ENCODE results near the gene SPRY1.

SPRY1 gene

GRCh38 chr4:123379392-123379791 lies 17.2 kb upstream of the SPRY1 start:
- DNase-seq (ENCODE audit: low spot score) = no peak

DNA sequence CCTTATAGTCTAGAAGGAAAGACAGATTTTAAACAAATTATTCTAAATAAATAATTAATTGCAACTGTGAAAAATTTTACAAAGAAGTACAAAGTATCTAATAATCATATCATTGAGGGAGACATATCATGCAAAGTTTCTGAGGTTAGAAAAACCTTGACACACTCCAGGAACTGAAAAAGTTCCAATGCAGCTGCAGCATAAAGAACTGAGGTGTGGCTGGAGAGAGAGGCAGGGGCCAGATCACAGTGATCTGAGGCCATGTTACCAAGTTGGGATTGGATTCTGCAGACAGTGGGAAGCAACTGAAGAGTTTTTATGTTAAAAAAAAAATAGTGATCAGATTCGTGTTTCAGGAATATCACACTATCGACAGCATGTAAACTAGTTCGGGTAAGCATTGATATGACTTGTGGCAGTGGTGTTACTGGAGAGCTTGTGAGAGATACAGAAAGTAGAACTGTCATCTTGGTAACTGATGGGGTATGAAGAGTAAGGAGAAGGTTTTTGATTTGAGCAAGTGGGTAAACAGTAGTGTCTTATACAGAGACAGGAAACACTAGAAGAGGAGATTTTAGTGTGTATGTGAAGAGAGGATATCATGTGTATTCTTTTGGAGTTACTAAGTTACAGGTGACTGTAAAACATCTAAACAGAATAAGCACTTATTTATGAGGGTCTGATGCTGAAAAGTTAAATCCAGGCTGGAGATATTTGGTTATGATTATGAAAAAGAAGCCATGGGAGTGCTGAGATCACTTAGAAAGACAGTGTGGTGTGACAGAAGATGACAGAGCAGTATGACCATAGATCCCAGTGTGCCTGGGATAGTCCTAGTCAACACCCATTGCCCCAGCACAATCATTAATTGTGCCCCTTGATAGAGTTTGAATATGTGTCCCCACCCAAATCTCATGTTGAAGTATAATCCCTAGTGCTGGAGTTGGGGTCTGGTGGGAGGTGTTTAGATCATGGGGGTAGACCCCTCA lies 15.6 kb upstream of the SPRY1 start:
- DNase-seq (ENCODE audit: low spot score) = no peak

GRCh38 chr4:123381996-123382395 lies 14.6 kb upstream of the SPRY1 start:
- DNase-seq (ENCODE audit: low spot score) = peak; percentile 10

GRCh38 chr4:123383566-123383965 lies 13.0 kb upstream of the SPRY1 start:
- no peak for DNase-seq (ENCODE audit: low spot score)

GRCh38 chr4:123386609-123387008 lies 10.0 kb upstream of the SPRY1 start:
- DNase-seq (ENCODE audit: low spot score) = no peak

- peak; percentile 24 for DNase-seq (ENCODE audit: low spot score)
These were observed 5.6 kb upstream of the SPRY1 start for GRCh38 chr4:123390846-123391456.

DNA sequence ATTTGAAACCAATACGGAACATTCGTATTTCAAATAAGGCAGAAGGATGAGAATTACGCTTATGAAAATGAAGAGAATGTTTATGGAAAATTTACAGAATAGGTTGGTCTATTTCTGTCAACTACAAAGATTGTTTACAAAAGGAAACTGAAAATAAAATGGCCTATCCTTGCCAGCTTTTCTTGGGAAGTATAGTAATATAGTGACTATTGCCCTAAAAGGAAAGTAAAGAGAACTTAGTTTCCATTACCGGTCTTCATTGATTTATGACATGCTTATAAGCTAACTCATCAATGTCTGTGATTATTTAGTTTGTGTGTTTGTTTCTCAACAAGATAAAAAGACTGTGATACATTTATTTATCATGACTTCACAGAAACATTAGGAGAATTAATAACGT lies 2.9 kb upstream of the SPRY1 start:
- no peak for DNase-seq (ENCODE audit: low spot score)

DNA sequence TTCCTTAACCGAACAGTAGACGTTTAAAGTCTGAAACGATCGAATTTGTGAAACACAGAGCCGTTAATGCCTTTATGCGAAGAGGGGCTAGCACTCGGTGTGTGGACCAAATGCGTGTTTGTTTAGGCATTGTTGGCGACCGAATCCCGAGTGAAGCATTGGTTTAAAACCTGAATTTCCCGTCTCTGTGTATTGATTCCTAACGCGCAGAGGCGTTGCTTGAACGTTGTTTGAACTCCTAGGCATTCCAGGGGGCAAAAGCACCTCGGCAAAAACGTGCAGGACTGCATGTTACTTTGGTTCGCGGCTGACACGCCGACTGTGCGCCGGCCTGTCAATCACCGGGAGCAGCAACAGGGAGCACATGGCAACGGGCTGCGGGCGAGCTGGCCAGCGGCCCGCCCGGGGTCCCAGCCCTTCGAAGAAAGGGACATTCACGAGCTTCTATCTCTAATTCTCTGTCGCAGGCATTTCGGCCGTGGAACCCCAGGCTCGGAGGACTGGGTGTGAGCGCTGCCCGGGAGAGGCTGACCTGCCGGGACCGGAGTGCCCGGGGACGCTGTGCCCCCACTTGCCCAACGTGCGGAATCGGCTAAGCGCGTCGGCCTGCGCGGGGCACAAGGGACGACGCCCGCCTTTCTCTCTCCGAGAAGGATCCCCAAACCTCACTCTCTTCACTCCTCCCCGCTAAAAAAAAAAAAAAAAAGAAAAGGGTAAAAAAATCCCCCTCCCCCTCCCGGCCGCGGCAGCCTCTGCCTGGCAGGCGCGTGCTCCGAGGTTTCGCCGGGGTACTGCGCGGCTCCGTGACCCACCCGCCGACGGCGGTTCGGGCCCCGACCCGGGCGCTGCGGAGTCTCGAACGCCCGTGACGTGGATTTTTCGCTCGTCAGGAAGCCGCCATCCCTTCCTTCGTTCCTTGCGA lies 810 bp downstream of the SPRY1 start:
- peak; percentile 65 for DNase-seq (ENCODE audit: low spot score)

- peak; percentile 60 for DNase-seq (ENCODE audit: low spot score)
These were observed 1.7 kb downstream of the SPRY1 start for GRCh38 chr4:123398066-123398852.

GRCh38 chr4:123398853-123399626 lies 2.4 kb downstream of the SPRY1 start:
- peak; percentile 63 for DNase-seq (ENCODE audit: low spot score)

DNA sequence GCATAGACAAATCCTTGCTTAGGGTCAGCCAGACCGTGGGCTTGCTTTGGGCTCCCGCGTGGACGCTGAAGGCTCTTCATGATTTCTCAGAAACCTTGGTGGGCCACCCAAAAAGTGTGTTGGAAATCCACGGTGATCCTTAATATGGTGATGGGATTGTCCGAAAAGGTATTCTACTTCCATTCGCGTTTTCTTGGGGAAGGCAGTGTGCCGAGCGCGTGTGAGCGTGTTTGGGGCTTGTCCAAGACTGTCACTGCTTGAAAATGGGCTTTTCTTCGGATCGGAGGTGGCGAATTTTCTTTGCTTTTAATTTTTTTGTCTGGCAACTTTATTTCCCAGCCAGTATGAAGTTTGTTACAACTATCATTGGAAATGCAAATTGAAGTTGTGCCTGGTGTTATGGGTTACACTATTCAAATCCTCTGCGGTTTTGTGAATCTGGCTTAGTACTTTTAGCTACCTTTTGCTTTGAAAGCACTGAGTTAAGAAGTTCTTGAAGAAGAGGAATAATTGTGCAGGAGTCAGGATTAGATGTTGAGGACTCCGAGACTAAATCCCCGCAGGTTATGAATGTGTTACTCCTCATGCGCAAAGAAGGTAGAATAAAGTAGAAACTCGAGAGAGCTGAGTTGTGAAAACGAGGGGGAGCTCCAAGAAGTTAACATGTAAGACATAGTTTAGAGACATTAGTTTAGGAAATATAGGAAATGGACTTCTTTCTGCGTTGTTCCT lies 3.2 kb downstream of the SPRY1 start:
- peak; percentile 26 for DNase-seq (ENCODE audit: low spot score)

GRCh38 chr4:123401271-123402120 lies 4.9 kb downstream of the SPRY1 start:
- DNase-seq (ENCODE audit: low spot score) = no peak

DNA sequence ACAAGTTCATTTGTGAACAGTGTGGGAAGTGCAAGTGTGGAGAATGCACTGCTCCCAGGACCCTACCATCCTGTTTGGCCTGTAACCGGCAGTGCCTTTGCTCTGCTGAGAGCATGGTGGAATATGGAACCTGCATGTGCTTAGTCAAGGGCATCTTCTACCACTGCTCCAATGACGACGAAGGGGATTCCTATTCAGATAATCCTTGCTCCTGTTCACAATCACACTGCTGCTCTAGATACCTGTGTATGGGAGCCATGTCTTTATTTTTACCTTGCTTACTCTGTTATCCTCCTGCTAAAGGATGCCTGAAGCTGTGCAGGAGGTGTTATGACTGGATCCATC lies 5.5 kb downstream of the SPRY1 start:
- no peak for DNase-seq (ENCODE audit: low spot score)

- DNase-seq (ENCODE audit: low spot score) = no peak
These were observed 6.5 kb downstream of the SPRY1 start for GRCh38 chr4:123403080-123403604.

GRCh38 chr4:123404533-123404932 lies 7.9 kb downstream of the SPRY1 start:
- DNase-seq (ENCODE audit: low spot score) = no peak

- DNase-seq (ENCODE audit: low spot score) = no peak
These were observed 8.8 kb downstream of the SPRY1 start for GRCh38 chr4:123405267-123405865.

DNA sequence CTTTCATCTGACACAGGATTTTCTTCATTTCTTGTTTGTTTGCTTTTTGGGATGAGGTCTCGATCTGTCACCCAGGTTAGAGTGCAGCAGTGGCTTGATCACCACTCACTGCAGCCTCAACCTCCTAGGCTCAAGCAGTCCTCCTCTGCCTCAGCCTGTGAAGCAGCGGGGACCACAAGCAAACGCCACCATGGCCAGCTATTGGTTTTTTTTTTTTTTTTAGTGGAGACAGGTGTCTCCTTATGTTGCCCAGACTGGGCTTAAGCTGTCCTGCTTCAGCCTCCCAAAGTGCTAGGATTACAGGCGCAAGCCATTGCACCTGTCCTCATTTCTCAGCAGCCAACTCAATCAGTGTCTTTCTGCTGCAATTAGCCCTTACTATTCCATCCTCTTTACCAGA lies 10.3 kb downstream of the SPRY1 start:
- no peak for DNase-seq (ENCODE audit: low spot score)

- no peak for DNase-seq (ENCODE audit: low spot score)
These were observed 12.0 kb downstream of the SPRY1 start for GRCh38 chr4:123408471-123409084.
